NB4 (cell line): ENCODE measurements around the gene CPD.

Source experiments
- DNase-seq: peaks from one replicate; pipeline ENCODE4 v3.0.0; 2010; ENCODE audit warnings: low read depth
- H3K4me3 ChIP-seq: one replicate; pipeline ENCODE4 v1.5.1; 2011; ENCODE audit warnings: mild to moderate bottlenecking, low read depth, low read length, moderate library complexity
- MYC ChIP-seq: IDR thresholded peaks from 2 replicates; pipeline ENCODE4 v1.6.1; 2011; ENCODE audit warnings: low read depth, low read length
- POLR2A ChIP-seq: IDR thresholded peaks from 2 replicates; pipeline ENCODE4 v1.6.1; 2011; ENCODE audit warnings: mild to moderate bottlenecking; ENCODE audit not compliant: insufficient read length; ENCODE audit errors: extremely low read depth
- TF ChIP-seq, protein P1 (sequence below): IDR thresholded peaks from 2 replicates; pipeline ENCODE4 v1.6.1; 2011; ENCODE audit warnings: low read depth, low read length
- TF ChIP-seq, protein P2 (sequence below): IDR thresholded peaks from one replicate; pipeline ENCODE4 v1.5.1; 2012; ENCODE audit warnings: low read depth, low read length

CPD gene

GRCh38 chr17:30379303-30379902, 676 bp downstream of the CPD start:
- peak overlapping the region; percentile 74 for H3K4me3 ChIP-seq
- DNase-seq: peak; percentile 47
- no peak for TF ChIP-seq POLR2A
- TF ChIP-seq, protein P1, sequence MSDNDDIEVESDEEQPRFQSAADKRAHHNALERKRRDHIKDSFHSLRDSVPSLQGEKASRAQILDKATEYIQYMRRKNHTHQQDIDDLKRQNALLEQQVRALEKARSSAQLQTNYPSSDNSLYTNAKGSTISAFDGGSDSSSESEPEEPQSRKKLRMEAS: peak; percentile 23; the same call in 1 of the 2 replicates
- TF ChIP-seq, protein P2, sequence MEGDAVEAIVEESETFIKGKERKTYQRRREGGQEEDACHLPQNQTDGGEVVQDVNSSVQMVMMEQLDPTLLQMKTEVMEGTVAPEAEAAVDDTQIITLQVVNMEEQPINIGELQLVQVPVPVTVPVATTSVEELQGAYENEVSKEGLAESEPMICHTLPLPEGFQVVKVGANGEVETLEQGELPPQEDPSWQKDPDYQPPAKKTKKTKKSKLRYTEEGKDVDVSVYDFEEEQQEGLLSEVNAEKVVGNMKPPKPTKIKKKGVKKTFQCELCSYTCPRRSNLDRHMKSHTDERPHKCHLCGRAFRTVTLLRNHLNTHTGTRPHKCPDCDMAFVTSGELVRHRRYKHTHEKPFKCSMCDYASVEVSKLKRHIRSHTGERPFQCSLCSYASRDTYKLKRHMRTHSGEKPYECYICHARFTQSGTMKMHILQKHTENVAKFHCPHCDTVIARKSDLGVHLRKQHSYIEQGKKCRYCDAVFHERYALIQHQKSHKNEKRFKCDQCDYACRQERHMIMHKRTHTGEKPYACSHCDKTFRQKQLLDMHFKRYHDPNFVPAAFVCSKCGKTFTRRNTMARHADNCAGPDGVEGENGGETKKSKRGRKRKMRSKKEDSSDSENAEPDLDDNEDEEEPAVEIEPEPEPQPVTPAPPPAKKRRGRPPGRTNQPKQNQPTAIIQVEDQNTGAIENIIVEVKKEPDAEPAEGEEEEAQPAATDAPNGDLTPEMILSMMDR: no peak
- TF ChIP-seq MYC: no peak

DNA sequence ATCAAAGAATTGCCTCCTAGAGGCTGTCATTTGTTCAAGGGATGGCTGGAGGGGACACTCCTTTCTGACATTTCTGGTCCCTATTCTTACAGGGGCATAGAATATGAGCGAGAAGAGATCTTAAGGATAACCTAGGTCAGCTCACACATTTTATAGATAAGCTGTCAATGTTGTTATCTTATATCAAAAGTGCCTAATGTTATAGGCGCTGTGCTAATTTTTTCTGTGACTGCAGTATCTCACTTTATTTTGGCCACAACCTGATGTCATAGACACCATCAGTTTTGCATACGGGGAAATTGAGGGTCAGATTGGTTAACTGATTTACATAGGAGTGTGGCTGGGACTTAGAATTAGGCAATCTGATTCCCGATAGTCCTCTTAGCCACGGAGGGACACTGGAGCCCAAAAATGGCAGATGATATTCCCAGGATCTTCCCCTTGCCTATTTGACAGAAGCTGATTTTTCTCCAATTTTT, 1.2 kb downstream of the CPD start:
- DNase-seq: peak; percentile 47
- H3K4me3 ChIP-seq: peak overlapping the region; percentile 74
- TF ChIP-seq, protein P2: no peak
- TF ChIP-seq MYC: no peak; the same call in 1 of the 2 replicates
- no peak for TF ChIP-seq POLR2A
- TF ChIP-seq, protein P1: no peak

DNA sequence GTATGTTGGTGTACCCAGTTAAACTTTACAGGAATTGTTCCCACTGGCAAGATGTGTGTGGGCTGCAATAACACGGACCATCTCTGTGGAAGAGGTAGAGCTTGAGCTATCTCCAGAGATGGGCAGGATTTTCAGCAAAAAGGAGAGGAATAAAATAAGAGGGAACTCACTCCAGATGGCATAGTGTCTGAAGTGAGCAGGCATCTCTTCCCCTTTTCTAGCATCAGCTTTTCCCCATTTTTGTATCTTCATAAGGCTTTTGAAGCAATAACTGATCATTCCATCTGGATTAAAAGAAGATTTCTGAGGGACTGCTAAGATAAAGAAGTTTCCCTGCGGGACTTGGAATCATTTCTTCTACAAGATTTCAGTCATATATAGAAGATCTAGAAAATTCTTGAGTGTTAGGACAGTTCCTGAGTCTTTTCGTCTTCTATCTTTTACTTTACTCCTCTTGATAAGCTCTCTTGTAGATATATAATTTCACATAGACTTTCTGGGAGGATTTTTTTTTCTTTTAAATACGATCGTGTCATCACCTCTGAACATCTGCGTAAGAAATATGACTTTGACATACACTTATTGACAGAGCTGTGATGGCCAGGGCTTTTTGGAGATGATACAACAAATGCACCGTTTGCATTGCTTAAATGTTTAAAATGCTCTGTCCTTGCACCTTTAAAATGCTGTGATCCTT, 2.1 kb downstream of the CPD start:
- peak; percentile 37 for DNase-seq
- TF ChIP-seq, protein P2: no peak
- TF ChIP-seq, protein P1: no peak
- TF ChIP-seq POLR2A: no peak
- TF ChIP-seq MYC: no peak
- H3K4me3 ChIP-seq: peak overlapping the region; percentile 74

DNA sequence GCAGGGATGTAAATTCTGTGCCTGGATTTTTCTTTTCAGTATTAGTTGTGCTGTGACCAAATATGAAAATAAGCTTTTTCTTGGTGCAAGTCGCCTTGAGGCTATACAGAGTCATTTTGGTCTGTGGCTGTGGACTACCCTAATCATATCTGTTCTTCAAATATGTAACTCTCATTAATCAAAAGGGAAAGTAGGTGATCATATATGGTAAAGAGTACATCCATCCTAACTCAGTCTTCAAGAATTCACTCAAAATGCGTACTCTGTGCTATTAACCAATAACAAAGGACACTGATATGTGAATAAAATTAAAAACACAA, 2.6 kb downstream of the CPD start:
- TF ChIP-seq, protein P1: no peak
- TF ChIP-seq, protein P2: no peak
- TF ChIP-seq POLR2A: no peak
- no peak for TF ChIP-seq MYC

DNA sequence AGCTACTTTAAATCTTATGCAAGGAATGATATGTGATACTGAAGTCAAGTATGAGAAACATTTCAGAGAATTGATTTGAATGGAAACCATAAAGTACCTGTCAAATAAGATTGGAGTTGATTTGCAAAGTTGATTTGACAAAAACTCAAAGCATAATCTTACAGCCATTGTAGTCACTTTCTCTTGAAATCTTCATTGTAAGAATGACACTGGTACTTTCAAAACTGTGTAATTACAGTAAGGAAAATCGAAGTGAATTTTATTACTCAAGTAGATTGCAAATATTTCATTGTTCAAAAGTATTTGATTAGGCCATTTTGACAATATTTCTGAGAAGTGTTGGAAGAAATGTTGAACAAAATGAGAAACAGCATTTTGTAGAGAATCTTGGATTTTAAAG, 3.6 kb downstream of the CPD start:
- TF ChIP-seq, protein P1: no peak
- no peak for TF ChIP-seq POLR2A
- no peak for TF ChIP-seq MYC
- TF ChIP-seq, protein P2: no peak
- no peak for DNase-seq
- H3K4me3 ChIP-seq: peak overlapping the region; percentile 33

More for the DNA sequence above, 2.6 kb downstream of the CPD start:
- no peak for DNase-seq
- peak overlapping the region; percentile 74 for H3K4me3 ChIP-seq
